GM21423 (cell line): Measurements from ENCODE around the gene GSTP1.
"Not testable (repeated sequence)": the region's sequence is repeated elsewhere in the genome, so short reads cannot be mapped to it uniquely, and the experiment has no call there.

Source experiments
- ATAC-seq: cut with Tn5 transposase; IDR thresholded peaks from one replicate; pipeline ENCODE4 v1.9.1; 2021; ENCODE audit warnings: mild to moderate bottlenecking, moderate library complexity; ENCODE audit not compliant: unreplicated experiment

GSTP1 gene

GRCh38 chr11:67594480-67594879 is 10.9 kb downstream of the GSTP1 start:
- no peak for ATAC-seq

GRCh38 chr11:67596753-67597300 is 13.2 kb downstream of the GSTP1 start:
- no peak for ATAC-seq

GRCh38 chr11:67597458-67597857 is 13.8 kb downstream of the GSTP1 start:
- ATAC-seq = not testable (repeated sequence)

GRCh38 chr11:67597963-67598362 is 14.4 kb downstream of the GSTP1 start:
- not testable (repeated sequence) for ATAC-seq

- ATAC-seq = no peak
These were observed 15.5 kb downstream of the GSTP1 start for GRCh38 chr11:67599149-67599548.

- ATAC-seq = peak; percentile 73
These were observed 16.9 kb downstream of the GSTP1 start for GRCh38 chr11:67600324-67601029.

GRCh38 chr11:67601098-67601497 is 17.5 kb downstream of the GSTP1 start:
- ATAC-seq = no peak

GRCh38 chr11:67604119-67604518 is 20.5 kb downstream of the GSTP1 start:
- not testable (repeated sequence) for ATAC-seq

GRCh38 chr11:67604815-67605214 is 21.2 kb downstream of the GSTP1 start:
- ATAC-seq = no peak

GRCh38 chr11:67605231-67606011 is 21.8 kb downstream of the GSTP1 start:
- ATAC-seq = no peak

- no peak for ATAC-seq
These were observed 22.5 kb downstream of the GSTP1 start for GRCh38 chr11:67606093-67606491.

- peak; percentile 93 for ATAC-seq
These were observed 23.1 kb downstream of the GSTP1 start, which contains the start of gene NDUFV1 for GRCh38 chr11:67606492-67607295. NDUFV1 (plus strand) TSS chr11:67606936; CDS start chr11:67607005, 69 bp downstream.

- ATAC-seq = no peak
These were observed 23.9 kb downstream of the GSTP1 start for GRCh38 chr11:67607507-67607906.

- no peak for ATAC-seq
These were observed 24.9 kb downstream of the GSTP1 start for GRCh38 chr11:67608486-67608885.

- ATAC-seq = no peak
These were observed 25.7 kb downstream of the GSTP1 start for GRCh38 chr11:67609316-67609715.

GRCh38 chr11:67610302-67610868 is 26.8 kb downstream of the GSTP1 start:
- ATAC-seq = no peak

GRCh38 chr11:67611165-67611564 is 27.6 kb downstream of the GSTP1 start:
- no peak for ATAC-seq

GRCh38 chr11:67611704-67612587 is 28.3 kb downstream of the GSTP1 start:
- ATAC-seq = no peak

- ATAC-seq = no peak
These were observed 29.1 kb downstream of the GSTP1 start for GRCh38 chr11:67612751-67613150.
